Measurements from ENCODE around the gene TRAF2.

Gene TRAF2

DNA sequence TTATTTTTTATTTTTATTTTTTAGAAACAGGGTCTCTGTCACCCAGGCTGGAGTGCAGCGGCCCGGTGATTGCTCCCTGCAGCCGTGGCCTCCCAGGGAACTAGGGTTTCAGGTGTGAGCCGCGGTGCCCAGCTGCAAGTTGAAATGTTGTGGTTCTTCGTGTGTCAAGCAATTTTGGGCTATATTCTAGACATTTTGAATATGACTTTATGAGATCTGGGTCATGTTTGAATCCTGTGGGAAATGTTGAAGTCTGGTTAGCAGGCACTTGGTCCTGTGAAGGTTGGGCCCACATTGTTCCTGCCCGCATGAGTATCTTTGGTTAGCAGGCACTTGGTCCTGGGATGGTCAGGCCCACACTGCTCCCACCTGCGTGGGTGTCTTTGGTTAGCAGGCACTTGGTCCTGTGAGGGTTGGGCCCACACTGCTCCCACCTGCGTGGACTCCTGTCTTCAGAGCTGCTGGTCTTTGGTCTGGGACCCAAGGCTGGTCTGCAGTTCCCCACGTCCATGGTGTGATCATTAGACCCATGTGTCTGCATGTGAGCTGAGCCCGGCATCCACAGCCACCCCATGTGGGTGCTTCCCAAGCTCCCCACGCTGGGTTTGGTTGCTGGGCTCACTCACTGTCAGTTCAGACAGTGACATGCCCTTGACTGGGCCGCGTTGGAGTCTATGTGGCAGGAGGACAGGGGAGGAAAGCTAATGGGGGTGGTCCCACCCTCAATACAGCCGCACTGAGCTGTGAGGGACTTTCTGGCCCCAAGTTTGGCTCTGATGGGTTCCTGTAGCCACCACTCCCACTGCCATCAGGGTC, 51.1 kb downstream of the TRAF2 start:
- no peak for DNase-seq (ENCODE audit: low spot score)

DNA sequence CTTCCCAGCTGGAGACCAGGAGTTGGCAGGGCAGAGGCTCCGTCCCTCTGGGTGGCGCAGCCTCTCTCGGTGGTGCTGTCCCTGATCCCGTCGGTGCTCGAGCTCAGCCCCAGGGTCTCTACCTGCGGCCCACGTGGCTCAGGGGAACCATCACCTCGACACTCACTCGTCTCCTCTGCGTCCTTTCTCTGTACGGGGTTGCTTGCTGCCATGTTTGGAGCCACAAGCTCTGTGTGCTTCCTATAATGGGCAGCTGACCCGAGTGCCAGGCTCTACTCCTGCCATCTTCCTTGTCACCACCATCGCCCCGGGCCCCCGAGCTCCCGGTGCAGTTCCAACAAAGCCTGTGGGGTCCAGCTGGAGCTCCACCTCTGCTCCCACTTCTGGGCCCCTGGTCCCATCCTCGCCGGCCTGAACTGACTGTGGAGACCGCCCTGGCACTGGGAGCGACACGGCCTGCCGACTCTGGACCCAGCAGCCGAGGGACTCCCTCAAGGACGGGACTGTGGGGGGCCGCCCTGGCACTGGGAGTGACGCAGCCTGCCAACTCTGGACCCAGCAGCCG, 53.2 kb downstream of the TRAF2 start:
- no peak for DNase-seq (ENCODE audit: low spot score)

DNA sequence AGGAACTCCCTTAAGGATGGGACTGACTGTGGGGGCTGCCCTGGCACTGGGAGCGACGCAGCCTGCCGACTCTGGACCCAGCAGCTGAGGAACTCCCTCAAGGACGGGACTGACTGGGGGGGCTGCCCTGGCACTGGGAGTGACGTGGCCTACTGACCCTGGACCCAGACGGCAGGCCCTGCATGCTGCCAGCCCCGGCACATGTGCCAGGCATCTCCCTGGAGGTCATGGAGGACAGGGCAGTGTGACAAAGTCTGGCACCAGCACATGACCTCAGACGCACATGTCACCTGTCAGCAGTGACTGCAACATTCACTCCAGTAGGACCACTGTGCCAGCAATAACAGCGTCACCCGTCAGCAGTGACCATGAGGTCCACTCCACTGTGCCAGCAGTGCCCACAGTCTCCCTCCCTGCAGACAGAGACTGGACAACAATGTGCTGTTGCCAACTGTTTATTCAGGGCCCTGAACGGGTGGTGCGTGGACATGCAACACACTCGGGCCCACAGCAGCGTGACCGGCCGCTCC, 53.7 kb downstream of the TRAF2 start:
- DNase-seq (ENCODE audit: low spot score) = no peak

DNA sequence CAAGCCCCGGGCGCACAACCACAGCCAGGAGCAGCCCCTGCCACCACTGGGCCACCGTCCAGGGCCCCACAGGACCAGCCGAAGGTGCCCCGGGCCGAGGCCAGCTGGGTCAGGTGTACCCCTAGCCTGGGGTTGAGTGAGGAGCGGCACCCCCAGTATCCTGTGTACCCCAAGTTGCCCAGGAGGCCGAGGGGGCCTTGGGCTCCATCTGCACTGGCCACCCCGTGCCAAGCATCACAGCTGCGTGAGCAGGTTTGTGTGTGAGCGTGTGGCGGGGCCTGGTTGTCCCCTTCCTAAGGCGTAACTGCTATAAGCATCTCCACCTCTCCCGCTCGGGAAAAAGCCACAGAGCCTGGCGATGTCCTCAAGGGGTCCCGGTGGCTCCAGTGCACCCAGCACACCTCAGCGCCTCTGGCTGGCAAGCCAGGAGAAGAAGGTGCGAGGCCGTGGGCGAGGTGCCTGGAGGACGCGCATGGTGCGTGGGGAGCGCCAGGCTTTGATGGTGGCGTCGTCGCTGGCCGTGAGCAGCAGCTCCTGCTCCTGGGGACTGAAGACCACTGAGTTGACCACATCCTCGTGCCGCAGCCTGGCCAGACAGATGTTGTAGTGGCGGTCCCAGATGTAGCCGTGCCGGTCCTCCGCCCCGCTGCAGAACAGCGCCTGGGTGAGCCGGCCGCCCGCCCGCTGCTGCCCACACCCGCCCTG, 54.4 kb downstream of the TRAF2 start:
- DNase-seq (ENCODE audit: low spot score) = no peak

DNA sequence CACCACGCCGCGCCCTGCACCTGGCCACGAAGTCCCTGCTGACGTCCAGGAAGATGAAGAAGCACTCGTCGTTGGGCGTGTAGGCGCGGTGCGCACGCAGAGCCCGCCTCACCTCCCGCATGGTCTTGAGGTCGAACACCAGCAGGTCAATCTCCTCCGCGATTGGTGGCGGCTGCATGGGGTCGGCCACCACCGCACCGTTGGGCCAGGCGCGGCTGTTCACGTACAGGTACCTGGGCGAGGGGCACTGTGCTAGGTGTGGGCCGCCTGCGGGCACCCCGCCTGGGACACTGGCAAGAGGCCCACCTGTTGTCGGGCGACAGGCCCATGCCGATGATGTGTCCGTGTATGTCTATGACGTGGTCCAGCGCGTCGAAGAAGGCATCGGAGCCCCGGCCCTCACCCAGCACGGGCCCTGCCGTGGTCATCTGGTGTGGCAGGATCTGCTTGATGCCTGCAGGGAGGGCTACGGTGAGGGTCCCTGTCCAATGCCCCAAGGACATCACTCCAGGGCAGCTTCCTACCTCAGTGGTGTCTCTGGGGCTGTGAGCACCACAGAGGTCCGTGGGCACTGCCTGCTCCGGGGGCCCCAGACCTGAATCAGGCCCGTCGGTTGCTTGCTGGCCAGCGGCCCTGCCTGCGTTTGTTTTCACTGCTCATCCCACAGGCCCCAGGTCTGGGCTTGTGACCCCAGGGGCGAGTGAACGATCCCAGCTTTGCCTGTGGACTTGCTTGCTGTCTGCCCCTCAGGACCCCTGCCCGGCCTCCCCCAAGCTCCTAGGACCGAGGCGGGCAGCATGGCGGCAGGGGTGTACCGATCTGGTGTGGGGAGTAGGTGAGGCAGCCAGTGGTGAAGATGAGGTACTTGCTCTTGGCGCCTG, 55.2 kb downstream of the TRAF2 start:
- no peak for DNase-seq (ENCODE audit: low spot score)

DNA sequence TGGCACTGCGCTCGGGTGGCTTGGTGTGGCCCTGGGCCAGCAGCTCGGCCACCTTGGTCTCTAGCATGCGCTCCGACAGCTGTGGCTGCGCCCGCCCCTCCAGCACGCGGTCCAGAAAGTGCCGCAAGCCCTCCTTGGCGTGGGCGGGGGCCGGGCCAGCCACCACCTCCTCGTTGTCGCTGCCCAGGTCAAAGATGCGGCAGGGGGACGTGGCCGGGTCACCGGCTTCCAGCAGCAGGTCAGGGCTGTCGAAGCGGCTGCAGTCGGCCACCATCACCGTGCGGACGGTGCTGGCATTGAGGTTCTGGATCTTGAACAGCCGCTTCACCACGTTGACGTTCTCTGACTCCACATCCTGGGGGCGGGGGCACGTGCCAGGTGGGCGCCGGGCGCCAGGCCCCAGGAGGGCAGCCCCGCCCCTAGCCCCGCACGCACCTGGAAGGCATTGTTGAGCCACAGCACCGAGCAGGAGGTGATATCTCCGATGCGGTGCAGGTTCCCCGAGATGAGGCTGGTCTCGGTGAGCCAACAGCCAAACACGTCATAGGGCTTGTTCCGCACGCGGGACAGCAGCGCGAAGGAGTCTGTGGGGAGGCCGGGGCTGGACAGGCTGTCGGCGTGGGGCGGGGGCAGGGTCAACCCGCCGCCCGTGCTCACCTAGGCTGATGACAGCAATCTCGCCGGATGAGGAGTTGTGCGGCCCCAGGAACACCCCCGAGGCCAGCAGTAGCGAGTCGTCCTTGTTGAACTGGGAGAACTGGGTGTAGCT, 56.0 kb downstream of the TRAF2 start:
- DNase-seq (ENCODE audit: low spot score) = no peak

DNA sequence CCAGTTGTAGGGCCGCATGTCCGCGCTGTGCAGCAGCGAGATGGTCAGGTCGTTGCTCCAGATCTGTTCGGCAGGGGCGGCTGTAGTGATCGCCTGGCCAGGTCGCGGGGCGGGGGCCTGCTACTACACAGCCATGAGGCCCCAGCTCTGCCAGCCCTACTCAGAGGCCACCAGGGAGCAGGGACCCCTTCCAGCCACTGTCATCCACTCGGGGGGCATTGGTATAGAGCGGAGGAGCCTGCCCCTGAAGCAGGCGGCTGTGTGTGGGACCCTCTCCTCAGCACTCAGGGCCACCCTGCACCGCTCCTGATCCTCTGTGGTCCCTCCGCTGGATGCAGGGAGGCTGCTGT, 56.5 kb downstream of the TRAF2 start:
- DNase-seq (ENCODE audit: low spot score) = no peak

DNA sequence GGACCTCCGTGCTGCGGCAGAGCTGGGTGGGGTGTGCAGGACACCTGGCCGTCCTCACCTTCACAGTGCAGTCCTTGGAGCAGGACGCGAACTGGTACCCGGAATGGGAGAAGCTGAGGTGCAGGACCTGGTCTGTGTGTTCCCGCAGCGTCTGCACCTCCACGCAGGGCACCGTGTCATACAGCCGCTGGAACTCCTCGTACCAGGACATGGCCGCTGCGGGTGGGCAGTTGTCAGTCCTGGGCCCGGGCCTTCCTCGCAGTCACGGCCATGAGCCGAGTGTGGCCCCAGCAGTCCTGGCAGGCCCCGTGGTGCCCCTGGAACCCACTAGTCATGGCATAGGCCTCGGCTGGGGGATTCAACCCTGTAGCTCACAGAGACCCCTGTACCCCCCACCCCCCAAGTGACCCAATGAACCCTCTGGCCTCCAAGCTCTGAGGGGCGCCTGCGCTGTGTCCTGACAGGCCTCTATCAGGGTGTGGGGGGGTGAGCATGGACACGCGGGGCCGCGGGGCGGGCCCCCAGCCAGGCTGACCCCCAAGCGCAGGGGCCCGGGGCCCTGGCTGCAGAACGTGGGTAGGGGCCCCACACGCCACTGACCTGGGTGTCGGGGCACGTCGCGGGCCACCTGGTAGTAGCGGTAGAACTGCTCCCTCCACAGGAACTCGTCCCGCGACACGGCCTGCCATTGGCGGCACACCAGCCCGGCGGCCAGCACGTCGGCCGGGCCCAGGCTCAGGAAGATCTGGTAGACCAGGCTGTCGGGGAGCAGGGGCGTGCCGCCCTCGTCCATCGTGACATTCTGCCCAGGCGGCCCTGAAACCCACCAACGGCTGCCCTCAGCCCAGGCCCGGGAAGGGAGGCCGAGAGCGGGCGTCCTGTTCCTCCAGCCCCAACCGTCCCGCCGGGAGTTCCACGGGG, 57.2 kb downstream of the TRAF2 start:
- no peak for DNase-seq (ENCODE audit: low spot score)

DNA sequence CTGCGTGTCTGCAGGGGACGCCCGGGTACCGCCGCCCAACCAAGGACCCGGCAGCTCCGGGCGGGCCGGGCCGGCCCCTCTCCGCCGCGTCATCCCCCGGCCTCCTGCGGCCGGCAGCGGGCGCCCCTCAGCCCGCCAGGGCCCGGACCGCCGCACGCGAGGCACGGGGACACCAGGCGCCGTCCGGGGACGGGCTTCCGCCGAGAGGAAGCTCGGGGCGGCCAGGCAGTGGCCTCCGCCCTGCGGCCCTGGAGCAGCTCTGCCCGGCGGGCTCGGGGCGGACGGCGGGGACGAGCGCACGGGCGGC, 57.8 kb downstream of the TRAF2 start:
- peak; percentile 91 for DNase-seq (ENCODE audit: low spot score)

DNA sequence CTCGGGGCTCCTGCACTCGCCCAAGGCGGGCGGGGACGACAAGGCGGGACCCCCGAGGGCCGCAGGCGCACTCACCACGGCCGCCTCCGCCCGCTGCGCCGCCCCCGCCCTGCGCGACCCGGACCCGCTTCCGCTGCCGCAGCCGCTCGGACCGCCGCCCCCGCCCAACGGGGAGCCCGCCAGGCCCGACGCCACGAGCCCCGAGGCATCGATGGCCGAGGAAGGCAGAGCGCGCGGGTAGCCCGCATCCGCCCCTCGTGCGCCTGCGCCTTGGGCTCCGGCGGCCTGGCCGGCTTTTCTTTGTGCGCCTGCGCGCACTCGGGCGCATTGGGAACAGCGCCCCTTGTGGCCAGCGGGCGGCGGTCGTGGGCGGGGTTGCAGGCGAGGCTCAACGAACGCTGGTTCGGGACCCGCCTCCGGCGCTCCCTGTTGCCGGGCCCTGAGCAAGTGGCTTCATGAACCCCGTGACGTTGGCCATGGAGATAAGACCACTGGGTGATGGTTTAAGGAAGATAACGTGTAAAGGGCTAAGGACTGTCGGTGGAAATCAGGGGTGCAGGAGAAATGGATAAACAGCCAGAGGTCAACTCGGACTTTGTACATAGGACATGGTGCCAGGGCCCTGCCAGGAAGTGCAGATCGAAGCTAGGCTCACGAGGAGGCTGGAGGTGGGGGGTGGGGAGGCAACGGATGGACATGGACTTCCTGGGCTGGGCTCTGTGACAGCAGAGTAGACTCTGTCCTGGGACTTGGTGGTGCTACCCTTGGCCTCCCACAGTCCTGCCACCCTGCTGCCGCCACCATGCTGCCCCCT, 58.4 kb downstream of the TRAF2 start, which contains the start of the genes C8G and FBXW5:
C8G (plus strand) TSS at position 725 of the 814 bp plus-strand sequence; CDS start at position 803, 78 bp downstream.
FBXW5 (minus strand) TSS at position 220 of the 814 bp plus-strand sequence. CDS start 655 bp downstream, outside the sequence.
- peak; percentile 100 for DNase-seq (ENCODE audit: low spot score)

DNA sequence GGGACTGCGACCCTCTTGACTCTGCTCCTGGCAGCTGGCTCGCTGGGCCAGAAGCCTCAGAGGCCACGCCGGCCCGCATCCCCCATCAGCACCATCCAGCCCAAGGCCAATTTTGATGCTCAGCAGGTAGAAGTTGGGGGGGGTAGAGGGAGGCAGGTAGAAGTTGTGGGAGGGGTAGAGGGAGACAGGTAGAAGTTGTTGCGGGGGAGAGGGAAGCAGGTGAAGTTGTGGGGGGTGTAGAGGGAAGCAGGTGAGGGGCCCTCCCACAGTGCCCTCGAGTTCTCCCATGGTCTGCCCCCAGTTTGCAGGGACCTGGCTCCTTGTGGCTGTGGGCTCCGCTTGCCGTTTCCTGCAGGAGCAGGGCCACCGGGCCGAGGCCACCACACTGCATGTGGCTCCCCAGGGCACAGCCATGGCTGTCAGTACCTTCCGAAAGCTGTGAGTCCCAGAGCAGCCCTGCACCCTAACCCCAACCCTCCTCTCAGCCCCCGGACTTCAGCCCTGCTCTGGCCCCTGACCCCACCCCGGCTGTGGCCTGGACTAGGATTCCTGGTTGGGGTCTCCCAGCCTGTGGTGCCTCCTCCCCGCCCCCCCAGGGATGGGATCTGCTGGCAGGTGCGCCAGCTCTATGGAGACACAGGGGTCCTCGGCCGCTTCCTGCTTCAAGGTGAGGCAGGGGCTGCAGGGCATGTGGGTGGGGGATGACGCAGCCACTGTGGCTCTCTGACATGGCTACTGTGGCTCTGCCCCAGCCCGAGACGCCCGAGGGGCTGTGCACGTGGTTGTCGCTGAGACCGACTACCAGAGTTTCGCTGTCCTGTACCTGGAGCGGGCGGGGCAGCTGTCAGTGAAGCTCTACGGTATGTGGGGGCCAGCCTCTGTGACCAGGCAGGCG, 59.3 kb downstream of the TRAF2 start:
- no peak for DNase-seq (ENCODE audit: low spot score)

DNA sequence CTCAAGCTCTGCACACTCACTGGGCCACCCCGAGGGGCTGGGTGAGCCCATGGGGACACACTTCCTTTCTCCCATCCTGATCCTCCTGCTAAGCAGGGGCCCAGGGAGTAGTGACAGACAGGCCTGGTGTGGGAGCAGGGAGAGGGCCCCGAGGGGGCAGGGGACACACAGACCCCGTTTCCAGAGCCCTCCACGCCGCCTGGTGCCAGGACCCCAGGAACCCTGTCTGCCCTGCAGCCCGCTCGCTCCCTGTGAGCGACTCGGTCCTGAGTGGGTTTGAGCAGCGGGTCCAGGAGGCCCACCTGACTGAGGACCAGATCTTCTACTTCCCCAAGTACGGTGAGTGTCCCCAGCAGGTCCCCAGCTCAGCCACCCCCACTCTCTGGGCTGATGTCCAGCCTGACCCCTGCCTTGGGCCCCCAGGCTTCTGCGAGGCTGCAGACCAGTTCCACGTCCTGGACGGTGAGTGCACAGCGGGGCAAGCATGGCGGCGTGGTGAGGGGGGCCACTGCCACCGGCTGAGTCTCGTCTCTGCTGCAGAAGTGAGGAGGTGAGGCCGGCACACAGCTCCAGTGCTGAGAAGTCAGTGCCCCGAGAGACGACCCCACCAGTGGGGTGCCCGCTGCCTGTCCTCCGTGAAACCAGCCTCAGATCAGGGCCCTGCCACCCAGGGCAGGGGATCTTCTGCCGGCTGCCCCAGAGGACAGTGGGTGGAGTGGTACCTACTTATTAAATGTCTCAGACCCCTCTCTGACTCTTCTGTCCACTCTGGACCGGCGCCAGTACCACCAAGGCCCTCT, 60.1 kb downstream of the TRAF2 start:
- DNase-seq (ENCODE audit: low spot score) = no peak

DNA sequence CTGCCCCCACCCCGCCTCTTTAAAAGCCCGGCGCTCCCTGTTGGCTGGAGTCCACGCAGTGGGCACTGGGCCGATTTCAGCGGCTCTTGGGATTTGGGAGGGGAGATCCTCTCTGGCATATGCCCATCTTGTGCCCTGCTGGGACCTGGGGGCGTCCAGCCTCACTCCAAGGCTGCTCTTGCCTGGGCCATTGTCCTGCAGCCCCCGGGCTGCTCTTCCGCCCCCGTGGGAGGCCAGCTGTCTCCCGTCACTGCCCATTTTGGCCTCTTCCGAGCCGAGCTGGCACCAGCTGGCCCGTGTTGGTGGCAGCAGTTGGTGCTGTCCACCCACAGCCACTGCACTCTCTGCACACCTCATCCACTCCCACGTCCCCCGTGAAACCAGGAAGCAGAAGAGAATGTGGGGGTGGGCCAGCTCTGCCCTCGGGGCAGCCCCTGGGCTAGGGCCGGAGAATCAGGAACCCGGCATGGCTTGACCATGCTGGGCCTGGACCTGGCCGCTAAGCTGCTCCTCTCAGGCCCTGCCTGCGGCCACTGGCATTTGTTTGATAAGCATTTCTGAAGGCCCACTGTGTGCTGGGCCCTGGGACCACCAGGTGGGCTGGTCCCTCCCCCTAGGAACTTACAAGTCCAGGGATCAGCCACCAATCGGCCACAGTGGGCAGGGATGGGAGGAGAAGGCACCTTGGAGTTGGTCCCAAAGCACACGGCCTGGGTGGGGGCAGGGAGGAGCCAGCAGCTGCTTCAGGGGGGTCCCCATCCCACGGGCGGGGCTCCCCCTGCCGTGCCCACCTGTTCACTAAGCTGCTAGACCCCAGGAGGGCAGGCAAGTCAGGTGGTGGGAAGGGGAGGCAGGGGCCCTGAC, 60.9 kb downstream of the TRAF2 start:
- no peak for DNase-seq (ENCODE audit: low spot score)

DNA sequence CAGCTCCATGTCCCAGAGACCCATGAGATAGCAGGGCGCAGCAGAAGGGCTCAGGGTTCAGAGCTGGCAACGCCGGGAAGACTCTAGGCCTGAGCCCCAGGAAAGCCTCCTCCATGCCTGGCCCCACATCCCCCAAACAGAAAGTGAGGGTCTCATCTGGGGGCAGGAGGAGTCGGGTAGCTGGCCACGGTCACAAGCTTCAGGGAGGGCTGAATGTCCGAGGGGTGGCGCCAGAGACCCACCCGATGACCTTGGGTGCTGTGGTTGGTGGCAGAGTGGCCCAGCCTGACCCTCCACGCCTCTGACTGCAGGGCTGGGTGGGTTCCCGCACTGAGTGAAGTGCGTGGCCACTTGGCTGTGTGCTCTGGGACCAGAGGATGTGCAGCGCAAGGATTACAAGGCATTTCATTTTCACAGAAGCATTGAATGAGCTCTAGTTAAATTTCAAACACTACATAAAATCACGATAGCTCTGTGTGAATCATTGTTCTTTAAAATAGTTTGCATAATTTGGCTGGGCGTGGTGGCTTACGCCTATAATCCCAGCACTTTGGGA, 61.7 kb downstream of the TRAF2 start:
- DNase-seq (ENCODE audit: low spot score) = no peak

DNA sequence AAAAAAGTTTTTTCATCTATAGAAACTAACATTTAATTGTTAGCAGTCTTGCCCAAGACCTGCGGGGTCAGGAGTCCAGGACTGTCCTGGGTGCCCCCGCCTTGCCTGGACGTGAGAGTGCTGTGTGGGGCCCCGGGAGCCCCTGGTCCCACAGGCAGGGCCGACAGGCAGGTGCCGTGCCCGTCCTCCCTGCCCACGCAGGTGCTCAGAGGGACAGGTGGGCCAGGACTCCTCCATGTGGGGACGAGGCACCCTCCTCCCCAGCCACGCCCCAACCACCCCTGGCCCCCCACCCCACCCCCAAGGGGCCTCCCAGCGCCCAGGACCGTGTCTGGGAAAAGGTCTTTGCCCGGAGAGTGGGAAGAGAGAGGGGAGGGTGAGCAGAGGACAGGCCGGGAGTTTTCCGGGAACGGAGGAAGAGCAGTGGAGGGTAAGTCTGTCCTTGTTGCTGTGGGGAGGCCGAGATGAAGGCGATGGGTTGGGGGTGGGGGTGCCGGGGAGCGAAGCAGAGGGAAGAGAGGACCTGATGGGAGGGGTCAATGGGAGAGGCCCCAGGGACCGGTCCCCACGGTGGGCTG, 63.0 kb downstream of the TRAF2 start:
- no peak for DNase-seq (ENCODE audit: low spot score)
